Neural cell (in vitro differentiated cells): ENCODE results near the gene ADM. TPM values are rescaled to one million over a fixed set of nuclear protein-coding genes. Genes with fewer than 3 reads are reported as not detected.
A peak's percentile ranks its signal among the peaks of the same experiment; 100 is the strongest.

Experiments used
- H2AFZ ChIP-seq: fragments of 200-600, 300-800 bp; sonication (generic), shearing (Covaris generic); 2 replicates; pipeline ENCODE4 v1.6.0; 2014; ENCODE audit warnings: low read depth, mild to moderate bottlenecking, antibody characterized with exemption, low read length, moderate library complexity
- H3F3A ChIP-seq: fragments of 200-600 bp; shearing (Covaris generic); 2 replicates; pipeline ENCODE4 v1.6.1; 2016; ENCODE audit warnings: mild to moderate bottlenecking, moderate library complexity, mixed read lengths, antibody characterized with exemption, low read length; ENCODE audit not compliant: insufficient read depth, poor library complexity, severe bottlenecking
- H3K27ac ChIP-seq: fragments of 200-600, 300-800 bp; sonication (generic), shearing (Covaris generic); 2 replicates; pipeline ENCODE4 v1.5.1; 2014; ENCODE audit warnings: mild to moderate bottlenecking, low read length, moderate library complexity
- H3K27me3 ChIP-seq: fragments of 300-800, 200-600 bp; sonication (generic), shearing (Covaris generic); 2 replicates; pipeline ENCODE4 v1.6.0; 2014; ENCODE audit warnings: mild to moderate bottlenecking, low read depth, low read length, moderate library complexity; ENCODE audit not compliant: insufficient read depth
- H3K36me3 ChIP-seq: fragments of 300-800, 200-600 bp; sonication (generic), shearing (Covaris generic); 2 replicates; pipeline ENCODE4 v1.5.1; 2014; ENCODE audit warnings: mild to moderate bottlenecking, antibody characterized with exemption, low read length, moderate library complexity; ENCODE audit not compliant: insufficient read depth
- H3K4me2 ChIP-seq: fragments of 300-800, 200-600 bp; sonication (generic), shearing (Covaris generic); 2 replicates; pipeline ENCODE4 v1.6.0; 2014; ENCODE audit warnings: mild to moderate bottlenecking, low read length
- H3K4me3 ChIP-seq: fragments of 300-800, 200-600 bp; sonication (generic), shearing (Covaris generic); 2 replicates; pipeline ENCODE4 v1.5.1; 2014; ENCODE audit warnings: mild to moderate bottlenecking, low read length, moderate library complexity
- H3K79me2 ChIP-seq: fragments of 200-600 bp; shearing (Covaris generic); replicated peaks from 2 replicates; pipeline ENCODE4 v1.6.0; 2014; ENCODE audit warnings: mild to moderate bottlenecking, low read length, moderate library complexity; ENCODE audit not compliant: insufficient read depth
- H3K9ac ChIP-seq: fragments of 300-800, 200-600 bp; sonication (generic), shearing (Covaris generic); 2 replicates; pipeline ENCODE4 v1.6.1; 2016; ENCODE audit warnings: mild to moderate bottlenecking, low read length, mixed read lengths
- H3K9me2 ChIP-seq: fragments of 200-600 bp; shearing (Covaris generic); 2 replicates; pipeline ENCODE4 v1.6.1; 2016; ENCODE audit warnings: mild to moderate bottlenecking, low read length, mixed read lengths; ENCODE audit not compliant: insufficient read depth
- H3K9me3 ChIP-seq: fragments of 200-600, 300-800 bp; sonication (generic), shearing (Covaris generic); 2 replicates; pipeline ENCODE4 v1.6.1; 2016; ENCODE audit warnings: mild to moderate bottlenecking, mixed run types, low read length, moderate library complexity, mixed read lengths
- H4K20me1 ChIP-seq: fragments of 200-600 bp; shearing (Covaris generic); 2 replicates; pipeline ENCODE4 v1.6.1; 2016; ENCODE audit warnings: mild to moderate bottlenecking, mixed run types; ENCODE audit not compliant: insufficient read depth
- EP300 ChIP-seq: fragments of 450-650 bp; conservative IDR thresholded peaks from 2 replicates; pipeline ENCODE4 v1.6.1; 2014; ENCODE audit warnings: antibody characterized with exemption, mild to moderate bottlenecking, moderate library complexity; ENCODE audit not compliant: poor library complexity, severe bottlenecking
- EZH2 ChIP-seq: fragments of 200-600, 300-800 bp; shearing (Covaris generic), sonication (generic); IDR thresholded peaks from 2 replicates; pipeline ENCODE4 v1.6.1; 2014; ENCODE audit warnings: antibody characterized with exemption, low read length, borderline replicate concordance, mild to moderate bottlenecking; ENCODE audit not compliant: insufficient read depth, poor library complexity, severe bottlenecking
- MXI1 ChIP-seq: fragments of 450-650 bp; conservative IDR thresholded peaks from 2 replicates; pipeline ENCODE4 v1.6.1; 2014; ENCODE audit warnings: antibody characterized with exemption, mild to moderate bottlenecking; ENCODE audit not compliant: poor library complexity, severe bottlenecking
- POLR2AphosphoS5 ChIP-seq: IDR thresholded peaks from 2 replicates; pipeline ENCODE4 v1.6.1; 2012
- RAD21 ChIP-seq: fragments of 450-650 bp; conservative IDR thresholded peaks from 2 replicates; pipeline ENCODE4 v1.6.1; 2014; ENCODE audit warnings: antibody characterized with exemption, mild to moderate bottlenecking, moderate library complexity
- SMC3 ChIP-seq: fragments of 450-650 bp; conservative IDR thresholded peaks from 2 replicates; pipeline ENCODE4 v1.6.1; 2014; ENCODE audit warnings: antibody characterized with exemption, mild to moderate bottlenecking, moderate library complexity; ENCODE audit not compliant: poor library complexity
- TAF1 ChIP-seq: IDR thresholded peaks from 2 replicates; pipeline ENCODE4 v1.6.1; 2012; ENCODE audit warnings: low read depth
- polyA plus RNA-seq: library from polyadenylated mRNA; depleted of rRNA; stranded (reverse); fragments of >200 nt; gene quantifications from 2 replicates; pipeline ENCODE4 v1.2.3, GENCODE V29; 2014
- TF ChIP-seq, protein P1 (sequence below): IDR thresholded peaks from 2 replicates; pipeline ENCODE4 v1.6.1; 2012; ENCODE audit warnings: borderline replicate concordance

The ADM gene
- polyA plus RNA-seq, 1 donor from 2014 or later: 1.6 TPM

DNA sequence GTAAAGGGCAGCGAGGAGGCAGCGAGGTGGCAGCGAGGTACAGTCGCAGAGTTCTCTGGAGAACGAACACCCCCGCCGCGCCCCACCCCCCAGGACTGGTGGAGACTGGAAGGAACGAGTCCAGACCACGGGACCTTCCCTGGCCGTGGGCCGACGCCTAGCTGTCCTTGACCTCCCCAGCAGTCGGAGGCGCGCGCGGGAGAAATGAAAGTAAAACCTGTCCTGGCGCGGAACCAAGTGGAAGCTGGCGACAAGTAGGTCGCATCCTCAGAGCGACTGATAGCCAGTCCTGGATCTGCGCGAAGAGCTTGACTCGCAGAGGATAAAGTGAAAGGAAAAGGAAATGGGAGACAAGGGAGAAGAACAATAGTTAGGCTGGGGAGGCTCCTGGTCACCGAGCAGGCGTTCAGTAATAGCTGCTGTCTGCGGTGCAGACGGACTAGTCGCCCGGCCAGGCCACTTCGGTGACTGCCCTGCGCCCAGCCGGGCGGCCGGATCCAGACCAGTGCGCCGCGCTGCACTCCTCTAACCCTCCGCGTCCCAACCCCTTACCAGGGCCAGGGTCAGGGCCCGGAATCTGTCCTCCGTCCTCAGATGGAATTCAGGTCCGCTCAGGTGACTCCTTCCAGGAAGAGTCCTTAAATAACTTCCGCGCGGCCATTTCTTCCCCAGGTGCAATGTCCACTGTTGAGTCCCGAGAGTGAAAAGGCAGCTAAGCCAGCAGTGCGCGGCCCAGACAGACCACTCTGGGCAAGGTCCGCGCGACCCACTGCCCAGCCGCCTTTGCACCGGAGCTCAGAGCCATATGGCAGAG is 1.9 kb upstream of the ADM start:
- TF ChIP-seq POLR2AphosphoS5 (no peak), TAF1 (no peak), EP300 (no peak), RAD21 (no peak), EZH2 (no peak), MXI1 (no peak), SMC3 (no peak)
- TF ChIP-seq, protein P1, sequence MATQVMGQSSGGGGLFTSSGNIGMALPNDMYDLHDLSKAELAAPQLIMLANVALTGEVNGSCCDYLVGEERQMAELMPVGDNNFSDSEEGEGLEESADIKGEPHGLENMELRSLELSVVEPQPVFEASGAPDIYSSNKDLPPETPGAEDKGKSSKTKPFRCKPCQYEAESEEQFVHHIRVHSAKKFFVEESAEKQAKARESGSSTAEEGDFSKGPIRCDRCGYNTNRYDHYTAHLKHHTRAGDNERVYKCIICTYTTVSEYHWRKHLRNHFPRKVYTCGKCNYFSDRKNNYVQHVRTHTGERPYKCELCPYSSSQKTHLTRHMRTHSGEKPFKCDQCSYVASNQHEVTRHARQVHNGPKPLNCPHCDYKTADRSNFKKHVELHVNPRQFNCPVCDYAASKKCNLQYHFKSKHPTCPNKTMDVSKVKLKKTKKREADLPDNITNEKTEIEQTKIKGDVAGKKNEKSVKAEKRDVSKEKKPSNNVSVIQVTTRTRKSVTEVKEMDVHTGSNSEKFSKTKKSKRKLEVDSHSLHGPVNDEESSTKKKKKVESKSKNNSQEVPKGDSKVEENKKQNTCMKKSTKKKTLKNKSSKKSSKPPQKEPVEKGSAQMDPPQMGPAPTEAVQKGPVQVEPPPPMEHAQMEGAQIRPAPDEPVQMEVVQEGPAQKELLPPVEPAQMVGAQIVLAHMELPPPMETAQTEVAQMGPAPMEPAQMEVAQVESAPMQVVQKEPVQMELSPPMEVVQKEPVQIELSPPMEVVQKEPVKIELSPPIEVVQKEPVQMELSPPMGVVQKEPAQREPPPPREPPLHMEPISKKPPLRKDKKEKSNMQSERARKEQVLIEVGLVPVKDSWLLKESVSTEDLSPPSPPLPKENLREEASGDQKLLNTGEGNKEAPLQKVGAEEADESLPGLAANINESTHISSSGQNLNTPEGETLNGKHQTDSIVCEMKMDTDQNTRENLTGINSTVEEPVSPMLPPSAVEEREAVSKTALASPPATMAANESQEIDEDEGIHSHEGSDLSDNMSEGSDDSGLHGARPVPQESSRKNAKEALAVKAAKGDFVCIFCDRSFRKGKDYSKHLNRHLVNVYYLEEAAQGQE: no peak
- H4K20me1 ChIP-seq: no peaks in the 10 kb centered on the region
- H3K9ac ChIP-seq: no peak overlapping the region
- no peak overlapping the region for H3K27ac ChIP-seq
- no peak overlapping the region for H2AFZ ChIP-seq
- H3K36me3 ChIP-seq: no peaks in the 10 kb centered on the region
- peak overlapping the region; percentile 64 for H3K4me3 ChIP-seq
- H3K9me3 ChIP-seq: no peaks in the 10 kb centered on the region
- H3K9me2 ChIP-seq: no peaks in the 10 kb centered on the region
- H3F3A ChIP-seq: no peaks in the 10 kb centered on the region
- H3K4me2 ChIP-seq: peak overlapping the region; percentile 46
- H3K27me3 ChIP-seq: peaks cover 76% of the 10 kb centered on the region
- H3K79me2 ChIP-seq: no peaks in the 10 kb centered on the region

DNA sequence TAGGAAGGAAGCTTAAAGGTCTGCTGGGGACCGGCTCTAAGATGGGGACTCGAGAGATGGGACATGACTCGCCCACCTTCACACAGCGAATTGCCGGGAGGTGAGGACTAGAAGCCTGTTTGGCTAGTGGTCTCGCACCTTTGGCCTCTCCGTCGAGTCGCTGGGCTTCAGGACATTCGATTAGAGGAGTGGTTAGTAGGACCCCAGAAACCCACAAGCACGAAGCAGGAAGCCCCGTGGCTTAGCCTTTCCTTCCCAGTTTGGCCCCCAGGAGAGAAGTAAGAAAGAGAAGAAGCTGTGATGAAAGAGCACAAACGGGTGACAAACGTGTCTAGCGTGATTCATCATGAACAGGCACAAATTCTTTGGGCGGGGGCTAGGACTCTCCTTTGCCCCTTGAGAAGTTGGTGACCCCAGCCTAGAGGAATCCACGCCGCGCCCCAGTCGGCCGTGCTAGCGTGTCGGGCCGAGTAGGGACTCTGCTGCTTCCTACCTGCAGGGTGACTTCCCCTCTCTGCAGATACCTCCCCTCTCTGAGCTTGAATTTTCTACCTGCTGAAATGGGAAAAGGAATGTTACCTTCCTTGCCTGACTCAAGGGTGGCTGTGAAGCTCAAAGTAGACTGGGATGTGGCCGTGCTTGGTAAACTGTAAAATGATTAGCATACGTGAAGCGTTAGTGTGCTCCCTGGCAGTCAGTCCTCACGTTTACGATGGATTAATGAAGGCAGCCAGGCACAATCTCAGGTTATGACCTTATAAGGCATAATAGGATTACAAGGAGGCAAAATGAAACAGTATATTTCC is 1.1 kb upstream of the ADM start:
- Histone ChIP-seq H2AFZ (no peak overlapping the region), H4K20me1 (no peaks in the 10 kb centered on the region), H3K79me2 (no peaks in the 10 kb centered on the region), H3F3A (no peaks in the 10 kb centered on the region), H3K27ac (no peak overlapping the region), H3K36me3 (no peaks in the 10 kb centered on the region), H3K27me3 (peaks cover 84% of the 10 kb centered on the region), H3K9me3 (no peaks in the 10 kb centered on the region), H3K9ac (no peak overlapping the region), H3K4me3 (peak overlapping the region; percentile 64), H3K9me2 (no peaks in the 10 kb centered on the region), H3K4me2 (no peak overlapping the region)
- TF ChIP-seq EZH2: no peak
- TF ChIP-seq POLR2AphosphoS5: peak; percentile 51
- TF ChIP-seq SMC3: no peak
